ENCODE measurements around the gene ABL1. TPM values are rescaled to one million over a fixed set of nuclear protein-coding genes. Genes with fewer than 3 reads are reported as not detected.
"Not testable (repeated sequence)": the region's sequence is repeated elsewhere in the genome, so short reads cannot be mapped to it uniquely, and the experiment has no call there.

The ABL1 gene
- total RNA-seq (2014; rRNA removed; shearing (Covaris generic); ENCODE audit: low replicate concordance): 9.9 and 21.5 TPM in 2 replicates

GRCh38 chr9:130834371-130835336 lies at the start of gene ABL1:
Gene ABL1, plus strand, starts transcription at chr9:130835254. Its CDS starts 193 bp downstream, at chr9:130835447.
- Histone ChIP-seq H3K79me2 (ENCODE audit: low read length) (peaks cover 43% of the 10 kb centered on the region), H3K27ac (ENCODE audit: low read length) (peak within 1 kb of the TSS; percentile 72), H3K4me2 (ENCODE audit: low read depth, low read length, poor library complexity, severe bottlenecking) (peak within 1 kb of the TSS; percentile 86), H4K20me1 (ENCODE audit: insufficient read depth, low read depth, low read length) (peaks cover 13% of the 10 kb centered on the region; the same call in 1 of the 2 replicates), H3K9ac (ENCODE audit: low read length) (peak within 1 kb of the TSS; percentile 78), H3K9me2 (replicated peaks; ENCODE audit: insufficient read depth, low read length) (no peaks in the 10 kb centered on the region), H3K36me3 (ENCODE audit: insufficient read depth, low read length) (no peaks in the 10 kb centered on the region), H3K4me3 (ENCODE audit: low read length) (peak within 1 kb of the TSS; percentile 74), H3K4me1 (ENCODE audit: low read length) (peaks cover 38% of the 10 kb centered on the region), H3K27me3 (ENCODE audit: low read length) (no peaks in the 10 kb centered on the region), H3K9me3 (ENCODE audit: low read length) (no peaks in the 10 kb centered on the region), H2AFZ (ENCODE audit: low read length) (peak within 1 kb of the TSS; percentile 30; the same call in 1 of the 2 replicates)
- DNase-seq: peak; percentile 86

DNA sequence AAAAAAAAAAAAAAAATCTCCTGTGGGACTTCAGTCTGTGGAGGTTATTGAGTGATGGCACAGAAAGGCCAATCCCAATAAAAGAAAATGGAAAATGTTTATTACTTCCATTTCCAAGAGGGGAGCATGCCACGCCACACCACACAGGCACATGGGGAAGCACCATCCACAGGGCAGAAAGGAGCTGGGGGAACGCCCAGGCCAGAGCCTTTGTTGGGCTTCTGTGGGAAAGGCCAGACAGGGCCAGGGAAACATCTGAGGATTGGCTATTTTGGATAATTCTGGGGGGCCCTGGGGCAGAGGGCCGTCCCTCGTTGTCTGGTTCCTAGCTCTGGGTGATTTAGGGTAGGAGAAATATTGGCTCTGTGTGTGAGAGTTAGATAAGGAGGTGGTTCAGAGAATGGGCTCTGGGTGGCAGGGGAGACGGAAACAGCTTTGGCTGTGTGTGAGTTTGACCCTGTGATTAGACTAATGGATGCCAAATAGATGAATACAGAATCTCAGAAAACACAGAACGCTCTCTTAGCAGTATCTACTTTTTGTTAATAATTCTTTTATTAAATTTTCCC lies 49.0 kb upstream of the ABL1 start:
- peaks cover 8% of the 10 kb centered on the region; the same call in 1 of the 2 replicates for H4K20me1 ChIP-seq (ENCODE audit: insufficient read depth, low read depth, low read length)
- no peaks in the 10 kb centered on the region for H3K9me3 ChIP-seq (ENCODE audit: low read length)
- H3K9ac ChIP-seq (ENCODE audit: low read length): no peak overlapping the region
- H3K27me3 ChIP-seq (ENCODE audit: low read length): no peaks in the 10 kb centered on the region; the same call in 1 of the 2 replicates
- H3K4me1 ChIP-seq (ENCODE audit: low read length): no peaks in the 10 kb centered on the region
- H3K4me3 ChIP-seq (ENCODE audit: low read length): no peak overlapping the region
- H3K79me2 ChIP-seq (ENCODE audit: low read length): no peaks in the 10 kb centered on the region
- H2AFZ ChIP-seq (ENCODE audit: low read length): no peak overlapping the region
- H3K4me2 ChIP-seq (ENCODE audit: low read depth, low read length, poor library complexity, severe bottlenecking): no peak overlapping the region
- H3K27ac ChIP-seq (ENCODE audit: low read length): no peak overlapping the region
- no peaks in the 10 kb centered on the region for H3K36me3 ChIP-seq (ENCODE audit: insufficient read depth, low read length)
- H3K9me2 ChIP-seq (replicated peaks; ENCODE audit: insufficient read depth, low read length): no peaks in the 10 kb centered on the region
- DNase-seq: no peak

DNA sequence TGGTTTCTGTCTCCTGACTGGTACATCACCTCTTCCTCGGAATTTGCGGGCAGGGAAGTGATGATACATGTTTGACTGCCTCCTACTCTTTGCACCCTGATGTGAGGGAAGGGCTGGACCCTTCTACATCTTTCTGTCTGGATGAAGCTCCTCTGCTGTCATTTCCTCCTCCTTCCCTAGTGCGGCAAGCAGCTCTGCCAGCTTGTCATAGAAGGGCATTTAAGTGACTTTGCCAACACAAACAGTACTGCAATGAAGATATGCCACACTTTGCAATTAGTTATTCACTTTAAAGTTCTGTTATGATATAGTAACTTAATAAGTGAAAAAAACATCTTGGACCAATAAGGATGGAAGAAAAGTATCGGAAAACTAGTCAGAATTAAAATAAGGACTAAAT lies 48.5 kb upstream of the ABL1 start:
- no peak overlapping the region for H3K4me3 ChIP-seq (ENCODE audit: low read length)
- no peaks in the 10 kb centered on the region; the same call in 1 of the 2 replicates for H3K27me3 ChIP-seq (ENCODE audit: low read length)
- H3K27ac ChIP-seq (ENCODE audit: low read length): no peak overlapping the region
- H3K9me2 ChIP-seq (replicated peaks; ENCODE audit: insufficient read depth, low read length): no peaks in the 10 kb centered on the region
- H2AFZ ChIP-seq (ENCODE audit: low read length): no peak overlapping the region
- no peaks in the 10 kb centered on the region for H3K4me1 ChIP-seq (ENCODE audit: low read length)
- no peaks in the 10 kb centered on the region for H3K36me3 ChIP-seq (ENCODE audit: insufficient read depth, low read length)
- no peaks in the 10 kb centered on the region for H3K79me2 ChIP-seq (ENCODE audit: low read length)
- no peaks in the 10 kb centered on the region for H3K9me3 ChIP-seq (ENCODE audit: low read length)
- no peak for DNase-seq
- H3K4me2 ChIP-seq (ENCODE audit: low read depth, low read length, poor library complexity, severe bottlenecking): no peak overlapping the region
- H3K9ac ChIP-seq (ENCODE audit: low read length): no peak overlapping the region
- H4K20me1 ChIP-seq (ENCODE audit: insufficient read depth, low read depth, low read length): peaks cover 3% of the 10 kb centered on the region; the same call in 1 of the 2 replicates

DNA sequence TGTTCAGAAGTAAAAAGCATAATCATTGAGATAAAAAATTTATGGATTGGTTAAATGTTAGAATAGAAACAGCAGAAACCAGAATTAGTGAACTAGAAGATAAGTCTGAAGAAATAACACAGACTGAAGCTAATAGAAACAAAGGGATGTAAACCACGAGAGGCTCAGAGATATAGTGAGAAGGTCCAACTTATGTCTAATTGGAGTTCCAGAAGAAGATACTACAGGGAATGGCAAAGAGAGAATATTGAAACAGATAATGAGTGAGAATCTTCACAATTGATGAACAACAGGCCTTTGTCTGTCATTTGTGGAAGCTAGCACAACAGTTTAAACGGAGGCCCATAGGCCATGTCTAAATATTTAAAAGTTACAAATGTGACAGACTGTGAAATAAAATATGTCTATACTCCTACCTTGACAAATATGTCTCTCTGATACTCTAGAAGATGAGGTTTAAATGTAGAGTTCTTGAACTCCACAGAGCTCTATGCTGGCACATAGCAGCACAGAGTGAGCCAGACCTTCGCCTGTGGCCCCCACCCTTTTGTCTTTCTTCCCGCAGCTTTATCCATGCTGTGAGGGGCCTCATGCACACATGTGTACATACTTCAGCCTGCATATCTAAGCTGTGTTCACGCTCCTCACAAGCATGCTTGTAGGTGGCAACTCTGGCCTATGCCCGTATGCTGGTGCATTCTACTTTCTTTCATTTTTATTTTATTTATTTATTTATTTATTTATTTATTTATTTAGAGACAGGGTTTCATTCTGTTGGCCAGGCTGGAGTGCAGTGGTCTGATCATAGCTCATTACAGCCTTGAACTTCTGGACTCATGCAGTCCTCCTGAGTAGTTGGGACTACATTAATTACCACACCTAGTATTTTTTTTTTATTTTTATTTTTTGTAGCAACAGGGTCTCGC lies 45.0 kb upstream of the ABL1 start:
- Histone ChIP-seq H3K79me2 (ENCODE audit: low read length) (no peaks in the 10 kb centered on the region), H3K9me2 (replicated peaks; ENCODE audit: insufficient read depth, low read length) (no peaks in the 10 kb centered on the region), H4K20me1 (ENCODE audit: insufficient read depth, low read depth, low read length) (peaks cover 9% of the 10 kb centered on the region; the same call in 1 of the 2 replicates), H3K4me3 (ENCODE audit: low read length) (no peak overlapping the region), H3K27me3 (ENCODE audit: low read length) (no peaks in the 10 kb centered on the region; the same call in 1 of the 2 replicates), H3K36me3 (ENCODE audit: insufficient read depth, low read length) (no peaks in the 10 kb centered on the region), H3K9ac (ENCODE audit: low read length) (no peak overlapping the region), H3K4me1 (ENCODE audit: low read length) (no peaks in the 10 kb centered on the region), H3K27ac (ENCODE audit: low read length) (no peak overlapping the region), H3K9me3 (ENCODE audit: low read length) (no peaks in the 10 kb centered on the region), H3K4me2 (ENCODE audit: low read depth, low read length, poor library complexity, severe bottlenecking) (no peak overlapping the region), H2AFZ (ENCODE audit: low read length) (no peak overlapping the region)
- no peak for DNase-seq

GRCh38 chr9:130791303-130791894 lies 43.7 kb upstream of the ABL1 start:
- Histone ChIP-seq H3K79me2 (ENCODE audit: low read length) (no peaks in the 10 kb centered on the region), H2AFZ (ENCODE audit: low read length) (no peak overlapping the region), H3K9me2 (replicated peaks; ENCODE audit: insufficient read depth, low read length) (no peaks in the 10 kb centered on the region), H3K9me3 (ENCODE audit: low read length) (no peaks in the 10 kb centered on the region), H3K4me1 (ENCODE audit: low read length) (no peaks in the 10 kb centered on the region), H3K27ac (ENCODE audit: low read length) (no peak overlapping the region), H3K27me3 (ENCODE audit: low read length) (no peaks in the 10 kb centered on the region; the same call in 1 of the 2 replicates), H4K20me1 (ENCODE audit: insufficient read depth, low read depth, low read length) (peaks cover 9% of the 10 kb centered on the region; the same call in 1 of the 2 replicates), H3K36me3 (ENCODE audit: insufficient read depth, low read length) (no peaks in the 10 kb centered on the region), H3K9ac (ENCODE audit: low read length) (no peak overlapping the region), H3K4me3 (ENCODE audit: low read length) (no peak overlapping the region), H3K4me2 (ENCODE audit: low read depth, low read length, poor library complexity, severe bottlenecking) (no peak overlapping the region)
- no peak for DNase-seq

GRCh38 chr9:130793589-130793988 lies 41.5 kb upstream of the ABL1 start:
- no peak overlapping the region for H3K27ac ChIP-seq (ENCODE audit: low read length)
- no peak for DNase-seq
- no peaks in the 10 kb centered on the region for H3K36me3 ChIP-seq (ENCODE audit: insufficient read depth, low read length)
- no peaks in the 10 kb centered on the region for H3K4me1 ChIP-seq (ENCODE audit: low read length)
- H3K9me3 ChIP-seq (ENCODE audit: low read length): no peaks in the 10 kb centered on the region
- no peak overlapping the region for H2AFZ ChIP-seq (ENCODE audit: low read length)
- no peaks in the 10 kb centered on the region for H3K79me2 ChIP-seq (ENCODE audit: low read length)
- H3K4me3 ChIP-seq (ENCODE audit: low read length): no peak overlapping the region
- no peaks in the 10 kb centered on the region for H3K9me2 ChIP-seq (replicated peaks; ENCODE audit: insufficient read depth, low read length)
- H3K9ac ChIP-seq (ENCODE audit: low read length): no peak overlapping the region
- H4K20me1 ChIP-seq (ENCODE audit: insufficient read depth, low read depth, low read length): peaks cover 13% of the 10 kb centered on the region; the same call in 1 of the 2 replicates
- H3K4me2 ChIP-seq (ENCODE audit: low read depth, low read length, poor library complexity, severe bottlenecking): no peak overlapping the region
- H3K27me3 ChIP-seq (ENCODE audit: low read length): no peaks in the 10 kb centered on the region; the same call in 1 of the 2 replicates

DNA sequence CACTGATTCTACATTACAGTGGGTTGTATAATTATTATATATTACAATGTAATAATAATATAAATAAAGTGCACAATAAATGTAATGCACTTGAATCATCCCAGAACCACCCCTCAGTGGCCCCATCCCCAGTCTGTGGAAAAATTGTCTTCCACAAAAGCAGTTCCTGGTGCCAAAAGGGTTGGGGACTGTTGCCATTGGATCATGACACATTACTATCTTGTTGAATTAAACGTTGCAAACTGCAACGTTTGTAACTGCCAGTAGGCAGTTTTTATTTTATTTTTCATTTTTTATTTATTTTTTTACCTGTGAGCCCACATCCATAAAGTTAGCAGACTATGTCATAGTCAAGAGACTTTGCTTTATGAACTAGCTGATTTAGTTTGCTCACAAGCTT lies 41.0 kb upstream of the ABL1 start:
- not testable (repeated sequence) for H3K9me2 ChIP-seq (replicated peaks; ENCODE audit: insufficient read depth, low read length); H3K9me3 ChIP-seq (ENCODE audit: low read length); H3K79me2 ChIP-seq (ENCODE audit: low read length); H3K36me3 ChIP-seq (ENCODE audit: insufficient read depth, low read length); H3K27me3 ChIP-seq (ENCODE audit: low read length); H3K4me2 ChIP-seq (ENCODE audit: low read depth, low read length, poor library complexity, severe bottlenecking); H3K4me3 ChIP-seq (ENCODE audit: low read length); H3K27ac ChIP-seq (ENCODE audit: low read length); H3K4me1 ChIP-seq (ENCODE audit: low read length); H2AFZ ChIP-seq (ENCODE audit: low read length); H3K9ac ChIP-seq (ENCODE audit: low read length); DNase-seq
- H4K20me1 ChIP-seq (ENCODE audit: insufficient read depth, low read depth, low read length): peaks cover 13% of the 10 kb centered on the region; the same call in 1 of the 2 replicates
